HG03025 (cell line): ENCODE measurements around the gene ANKIB1.
"Not testable (repeated sequence)": the region's sequence is repeated elsewhere in the genome, so short reads cannot be mapped to it uniquely, and the experiment has no call there.

ENCODE experiments used
- ATAC-seq: cut with Tn5 transposase; IDR thresholded peaks from one replicate; pipeline ENCODE4 v1.9.1; 2021; ENCODE audit warnings: mild to moderate bottlenecking, moderate library complexity; ENCODE audit not compliant: unreplicated experiment, low FRiP score

The ANKIB1 gene

DNA sequence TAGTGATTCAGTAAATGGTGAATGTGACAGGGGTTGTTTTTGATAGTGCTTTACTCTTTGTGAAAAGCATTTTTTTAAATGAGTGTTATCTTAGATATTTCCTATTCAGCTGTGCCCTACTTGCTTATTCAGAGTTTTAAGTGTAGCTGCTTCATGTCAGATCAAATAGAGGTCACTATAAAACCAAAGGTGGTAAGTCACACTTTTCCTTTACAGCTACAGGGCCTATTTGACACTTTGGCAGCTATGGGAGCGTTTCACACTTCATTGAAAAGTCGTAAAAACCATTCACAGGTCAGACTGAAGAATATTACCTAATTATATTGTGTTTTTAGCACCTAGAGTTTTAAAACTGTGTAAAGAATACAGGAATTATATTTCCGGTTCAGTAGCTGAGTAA is 67.3 kb downstream of the ANKIB1 start:
- no peak for ATAC-seq

DNA sequence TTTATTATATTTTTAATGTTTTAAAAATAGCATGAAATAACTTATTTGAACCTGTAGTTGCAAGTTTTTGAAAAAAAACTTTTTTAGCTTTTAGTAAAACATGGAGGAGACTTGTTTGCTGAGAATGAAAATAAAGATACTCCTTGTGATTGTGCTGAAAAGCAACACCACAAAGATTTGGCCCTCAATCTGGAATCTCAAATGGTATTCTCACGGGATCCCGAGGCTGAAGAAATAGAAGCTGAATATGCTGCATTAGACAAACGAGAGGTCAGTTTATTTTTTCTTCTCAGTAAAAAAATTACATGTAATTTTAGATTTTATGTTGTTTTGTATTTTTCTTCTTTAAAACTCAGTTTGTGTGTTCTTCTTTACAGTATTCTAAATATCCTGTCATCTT is 73.5 kb downstream of the ANKIB1 start:
- ATAC-seq = no peak

DNA sequence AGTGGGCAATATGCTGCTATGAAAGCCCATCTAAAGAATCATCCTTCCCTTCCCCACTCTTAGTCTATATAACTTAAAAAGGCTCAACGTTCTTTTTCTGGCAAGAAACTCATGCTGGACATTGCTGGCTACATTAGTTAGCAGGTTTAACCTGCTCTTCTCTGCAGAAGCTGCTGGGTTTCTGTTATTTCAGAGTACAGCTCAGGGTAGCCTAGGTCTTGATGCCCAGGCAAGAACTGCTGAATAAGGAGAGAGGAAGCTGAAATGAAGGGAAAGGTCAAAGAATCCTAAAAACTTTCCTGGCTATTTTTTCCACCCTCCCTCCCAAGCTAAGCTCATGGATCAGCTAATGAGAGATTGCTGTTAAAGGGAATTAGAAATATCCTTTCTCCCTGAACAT is 79.4 kb downstream of the ANKIB1 start:
- no peak for ATAC-seq

DNA sequence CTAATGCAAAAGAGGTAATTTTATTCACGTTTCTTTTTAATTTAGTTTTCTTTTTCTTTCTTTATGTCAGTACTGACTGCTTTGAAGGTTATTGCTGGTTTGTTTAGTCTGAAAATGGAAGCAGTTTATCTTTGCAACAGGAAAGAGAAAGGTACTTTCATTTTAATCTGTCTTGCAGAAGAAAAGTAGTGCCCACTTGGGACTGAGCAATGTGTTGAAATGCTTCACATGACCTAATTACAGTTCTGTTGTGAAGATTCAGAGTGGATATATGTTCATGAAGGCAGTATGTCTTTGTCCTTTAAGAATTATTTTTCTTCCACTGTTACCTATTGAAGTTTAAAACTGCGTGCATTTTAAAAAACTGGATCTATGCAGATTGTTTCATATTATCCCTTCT is 80.1 kb downstream of the ANKIB1 start:
- no peak for ATAC-seq

DNA sequence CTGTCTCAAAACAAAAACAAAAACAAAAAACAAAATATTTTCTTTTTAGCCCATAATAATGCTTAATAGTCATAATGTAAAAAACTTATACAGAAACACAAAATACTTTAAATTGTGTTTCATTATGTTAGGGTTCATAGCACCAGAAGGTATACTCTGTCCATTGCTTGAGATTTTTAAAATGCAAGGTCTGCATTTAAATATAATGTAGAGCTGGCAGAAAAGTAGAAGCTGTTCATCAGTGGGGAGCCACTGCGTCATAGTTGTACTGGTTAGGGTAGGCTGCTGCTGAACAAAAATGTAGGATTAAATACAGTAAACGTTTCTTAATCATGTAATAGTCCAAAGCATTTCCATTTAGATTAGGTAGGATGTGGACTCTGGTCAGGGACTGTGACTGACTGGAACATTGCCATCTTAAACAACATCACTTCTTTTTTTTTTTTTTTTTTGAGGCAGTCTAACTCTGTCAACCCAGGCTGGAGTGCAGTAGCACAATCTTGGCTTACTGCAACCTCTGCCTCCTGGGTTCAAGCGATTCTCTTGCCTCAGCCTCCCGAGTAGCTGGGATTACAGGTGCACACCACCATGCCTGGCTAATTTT is 85.2 kb downstream of the ANKIB1 start:
- no peak for ATAC-seq

DNA sequence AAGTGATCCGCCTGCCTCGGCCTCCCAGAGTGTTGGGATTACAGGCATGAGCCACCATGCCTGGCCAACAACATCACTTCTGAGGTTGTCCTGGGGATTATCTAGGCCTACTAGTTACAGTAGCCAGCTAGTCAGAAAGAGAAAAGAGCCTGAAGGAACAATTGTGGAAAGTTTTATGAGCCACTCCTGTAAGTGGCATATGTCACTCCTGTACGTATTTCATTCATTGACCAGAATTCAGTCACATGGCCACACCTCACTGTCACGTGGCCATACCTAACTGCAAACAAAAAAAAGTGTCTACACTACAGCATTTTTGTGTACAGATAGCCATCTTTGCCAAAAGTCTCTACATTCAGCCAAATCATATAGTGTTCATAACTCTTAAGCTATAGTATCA is 85.7 kb downstream of the ANKIB1 start:
- ATAC-seq = no peak

DNA sequence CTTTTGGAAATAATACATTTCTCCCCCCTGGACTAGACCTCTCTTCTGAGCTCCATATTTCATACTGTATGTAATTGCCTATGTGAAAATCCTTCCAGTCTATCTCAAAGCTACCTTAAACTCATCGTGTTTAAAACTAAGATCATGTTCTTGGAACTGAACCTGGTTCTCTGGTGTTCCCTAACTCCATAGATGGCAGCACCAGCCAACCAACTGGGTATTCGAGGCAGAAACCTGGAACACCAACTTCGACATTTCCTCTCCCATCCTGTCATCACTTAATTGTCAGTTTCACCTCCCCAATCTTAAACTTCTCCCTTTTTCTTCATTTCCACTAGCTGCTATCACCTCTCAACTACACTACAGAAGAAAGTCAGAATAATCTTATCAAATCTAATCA is 87.0 kb downstream of the ANKIB1 start:
- no peak for ATAC-seq

DNA sequence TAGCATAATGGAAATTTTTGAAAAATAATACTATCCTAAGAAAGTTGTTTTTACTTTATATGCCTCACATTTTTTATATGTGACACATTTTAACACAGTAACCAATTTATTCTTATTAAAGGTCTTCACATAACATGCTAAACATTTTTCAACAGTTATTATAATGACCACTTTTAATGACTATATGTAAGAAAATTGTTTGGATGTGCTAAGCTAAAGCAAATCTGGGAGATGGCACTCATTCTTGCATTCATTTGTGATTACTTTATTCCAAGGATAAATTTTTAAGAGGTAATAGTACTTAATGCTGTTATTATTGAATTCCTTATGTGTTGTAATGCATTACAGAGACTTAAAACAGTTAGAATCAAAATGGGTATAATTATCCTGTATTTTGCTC is 88.1 kb downstream of the ANKIB1 start:
- ATAC-seq = no peak

DNA sequence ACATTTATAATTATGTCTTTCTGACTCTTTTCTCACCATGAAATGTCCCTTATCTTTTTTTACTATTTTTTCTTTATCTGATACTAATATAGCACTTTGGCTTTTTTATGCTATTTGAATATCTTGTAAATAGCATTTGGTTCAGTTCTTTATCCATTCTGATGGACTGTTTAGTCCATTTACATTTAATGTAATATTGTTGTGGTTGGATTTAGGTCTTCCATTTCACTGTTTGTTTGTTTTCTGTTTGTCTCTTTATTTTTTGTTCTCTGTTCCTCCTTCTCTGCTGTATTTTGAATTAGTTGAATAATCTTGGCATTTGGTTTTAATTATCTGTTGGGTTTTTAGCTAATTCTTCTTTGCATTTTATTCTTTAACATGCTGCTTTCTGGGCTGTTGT is 89.8 kb downstream of the ANKIB1 start:
- ATAC-seq = no peak

DNA sequence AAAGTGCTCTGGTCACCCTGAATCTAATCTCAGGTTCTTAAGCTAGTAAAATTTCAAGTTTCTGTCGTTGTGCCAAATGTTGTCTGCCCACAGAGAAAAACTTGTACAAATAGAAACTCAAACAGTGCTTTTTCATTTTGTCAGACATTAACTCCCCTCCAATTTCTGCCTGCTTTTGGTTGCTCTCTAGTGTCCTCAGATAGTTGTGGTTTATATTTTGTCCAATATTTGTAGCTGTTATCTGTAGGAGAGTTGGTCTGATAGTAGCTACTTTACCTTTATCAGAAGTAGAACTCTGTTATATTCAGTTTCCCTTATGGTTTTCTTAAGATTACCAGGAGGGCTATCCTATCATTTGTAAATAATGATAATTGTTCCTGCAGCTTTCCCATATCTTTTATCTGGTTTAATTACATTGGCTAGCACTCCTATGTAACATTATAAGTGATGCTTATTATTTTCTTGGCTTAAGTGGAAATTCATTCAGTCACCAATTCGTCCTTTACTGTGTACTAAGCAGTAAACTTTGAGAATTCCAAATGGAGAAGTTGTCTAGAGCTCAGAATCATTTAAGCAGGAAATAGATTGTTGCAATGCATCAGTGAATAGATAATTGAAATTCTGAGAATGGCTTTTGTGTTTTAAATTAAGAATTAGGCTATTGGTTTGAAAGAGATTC is 91.0 kb downstream of the ANKIB1 start:
- no peak for ATAC-seq

DNA sequence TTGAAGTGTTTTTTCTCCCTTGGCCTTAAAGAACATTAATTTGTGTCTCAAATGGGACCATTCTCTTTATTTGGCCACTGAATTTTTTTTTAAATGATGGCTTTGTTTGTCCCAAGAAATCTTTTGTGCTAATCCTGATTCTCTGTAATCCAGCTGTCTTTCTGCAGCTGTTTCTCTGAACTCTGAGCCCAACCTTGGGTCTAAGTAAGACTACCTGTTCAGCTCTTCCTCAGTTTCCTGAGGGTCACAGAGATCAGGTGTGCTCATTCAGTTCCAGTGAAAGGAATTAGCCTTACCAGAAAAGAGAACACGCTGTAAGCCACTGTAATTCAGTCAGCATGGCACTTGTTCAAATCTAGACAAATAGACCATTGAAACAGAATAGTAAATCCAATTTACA is 94.2 kb downstream of the ANKIB1 start:
- no peak for ATAC-seq

DNA sequence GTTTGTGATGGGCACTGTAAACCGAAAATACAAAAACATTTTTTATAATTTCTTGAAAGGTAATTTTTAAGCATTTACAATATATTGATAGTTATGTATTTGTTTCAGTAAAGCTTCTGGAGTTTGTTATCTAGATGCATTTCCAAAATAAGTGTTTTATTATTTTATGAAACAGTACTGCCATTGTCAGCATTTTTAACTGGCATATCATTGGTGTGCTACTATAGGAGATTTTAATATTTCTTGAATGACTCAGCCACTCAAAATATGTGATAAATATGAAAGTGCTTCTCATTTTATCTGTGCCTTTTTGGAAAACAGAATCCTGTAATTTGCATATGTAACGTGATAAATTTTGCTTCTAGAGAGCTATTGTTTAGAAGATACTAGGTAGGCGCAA is 97.9 kb downstream of the ANKIB1 start:
- no peak for ATAC-seq

DNA sequence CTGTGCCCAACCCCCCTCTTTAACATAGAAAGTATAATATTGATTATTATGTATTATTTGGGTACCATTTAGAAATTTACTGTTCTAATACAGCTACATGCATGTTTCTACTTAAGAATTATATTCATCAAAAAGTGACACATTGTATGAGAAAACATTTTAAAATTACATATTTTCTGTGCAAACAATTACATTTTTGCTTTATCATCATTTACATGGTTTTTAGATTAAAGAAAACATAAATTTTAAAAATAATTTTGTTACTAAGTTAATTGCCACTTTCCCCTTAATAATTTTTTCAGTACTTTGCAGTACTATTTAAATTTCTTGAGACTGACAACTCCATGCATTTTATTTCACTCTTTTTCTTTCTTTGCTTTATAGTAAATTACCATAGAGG is 106.2 kb downstream of the ANKIB1 start:
- no peak for ATAC-seq

DNA sequence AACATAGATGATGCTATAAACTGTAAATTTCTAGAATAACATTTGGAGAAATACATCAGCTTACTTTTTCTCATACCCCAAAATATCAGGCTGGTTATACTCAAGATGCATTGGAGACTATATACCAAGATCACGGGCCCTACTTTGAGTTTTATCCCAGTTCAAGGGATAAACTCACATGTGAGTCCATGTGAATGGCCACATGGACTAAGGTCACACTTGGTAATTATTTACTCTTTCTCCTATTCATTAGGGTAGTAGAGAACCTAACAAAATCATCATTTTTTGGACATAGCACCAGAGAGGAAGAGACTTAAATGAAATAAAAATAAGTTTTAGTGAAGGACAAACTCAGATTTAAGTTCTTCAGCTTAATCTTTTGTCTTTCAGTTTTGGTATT is 108.4 kb downstream of the ANKIB1 start:
- no peak for ATAC-seq

DNA sequence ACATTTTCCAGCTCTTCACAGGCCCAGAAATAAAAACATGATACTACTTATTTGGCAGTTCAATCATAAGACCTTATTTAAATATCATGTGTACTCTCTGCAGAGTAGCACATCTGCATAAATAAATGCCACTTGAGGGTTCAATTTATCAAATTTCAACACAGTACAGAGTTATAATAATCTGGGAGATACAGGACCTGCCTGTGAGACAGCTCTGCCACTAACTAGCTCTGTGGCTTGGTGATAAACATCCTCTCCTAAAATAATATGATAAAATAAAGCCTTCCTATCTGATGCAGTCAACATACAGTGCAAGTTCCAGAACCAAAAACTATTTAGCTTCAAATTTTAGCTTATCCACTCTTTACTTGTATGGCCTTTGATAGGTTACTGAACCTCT is 110.6 kb downstream of the ANKIB1 start:
- no peak for ATAC-seq

DNA sequence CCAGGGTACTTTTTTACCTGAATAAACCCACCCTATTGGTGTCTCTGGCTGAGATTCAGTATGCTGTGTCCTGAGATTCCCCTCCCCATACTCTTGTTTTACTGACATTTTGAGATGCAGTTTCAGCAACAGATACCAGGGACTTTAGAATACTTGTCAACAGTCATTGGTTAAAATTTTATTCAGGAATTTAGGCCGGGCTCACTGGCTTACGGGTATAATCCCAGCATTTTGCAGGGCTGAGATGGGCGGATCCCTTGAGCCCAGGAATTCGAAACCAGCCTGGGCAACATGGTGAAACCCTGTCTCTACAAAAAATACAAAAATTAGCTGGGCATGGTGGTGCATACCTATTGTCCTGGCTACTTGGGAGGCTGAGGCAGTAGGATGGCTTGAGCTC is 111.5 kb downstream of the ANKIB1 start:
- no peak for ATAC-seq

DNA sequence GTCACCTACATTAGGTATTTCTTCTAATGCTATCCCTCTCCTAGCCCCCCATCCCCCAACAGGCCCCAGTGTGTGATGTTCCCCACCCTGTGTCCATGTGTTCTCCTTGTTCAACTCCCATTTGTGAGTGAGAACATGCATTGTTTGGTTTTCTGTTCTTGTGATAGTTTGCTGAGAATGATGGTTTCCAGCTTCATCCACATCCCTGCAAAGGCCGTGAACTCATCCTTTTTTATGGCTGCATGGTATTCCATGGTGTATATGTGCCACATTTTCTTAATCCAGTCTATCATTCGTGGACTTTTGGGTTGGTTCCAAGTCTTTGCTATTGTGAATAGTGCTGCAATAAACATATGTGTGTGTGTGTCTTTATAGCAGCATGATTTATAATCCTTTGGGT is 113.4 kb downstream of the ANKIB1 start:
- ATAC-seq = not testable (repeated sequence)

DNA sequence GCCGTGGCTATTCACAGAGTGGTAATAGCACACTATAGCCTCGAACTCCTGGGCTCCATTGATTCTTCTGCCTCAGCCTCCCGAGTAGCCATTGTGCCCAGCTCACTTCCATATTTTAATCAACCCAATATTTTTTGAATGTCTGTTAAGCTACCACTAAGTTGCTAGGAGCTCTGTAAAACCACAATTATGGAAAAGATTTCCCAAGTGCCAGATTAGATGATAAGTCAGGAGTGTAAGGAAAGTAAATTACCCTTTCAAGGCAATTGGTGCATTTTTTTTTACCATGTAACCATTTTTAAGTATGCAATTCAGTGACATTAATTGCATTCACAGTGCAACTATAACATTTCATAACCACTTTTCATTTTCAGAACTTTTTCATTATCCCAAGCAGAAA is 114.0 kb downstream of the ANKIB1 start:
- no peak for ATAC-seq

DNA sequence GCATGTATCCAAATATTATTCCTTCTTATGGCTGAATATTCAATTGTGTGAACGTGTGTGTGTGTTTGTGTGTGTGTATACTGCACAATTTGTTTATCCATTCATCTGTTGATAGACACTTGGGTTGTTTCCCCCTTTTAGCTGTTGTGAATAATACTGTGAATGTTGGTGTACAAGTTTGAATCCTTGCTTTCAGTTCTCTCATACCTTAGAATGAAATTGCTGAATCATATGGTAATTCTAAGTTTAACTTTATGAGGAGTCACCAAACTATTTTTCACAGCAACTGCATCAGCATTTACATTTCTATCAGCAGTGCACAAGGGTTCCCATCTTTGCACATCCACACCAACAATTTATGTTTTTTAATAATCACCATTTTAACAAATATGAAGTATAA is 114.6 kb downstream of the ANKIB1 start:
- ATAC-seq = no peak

DNA sequence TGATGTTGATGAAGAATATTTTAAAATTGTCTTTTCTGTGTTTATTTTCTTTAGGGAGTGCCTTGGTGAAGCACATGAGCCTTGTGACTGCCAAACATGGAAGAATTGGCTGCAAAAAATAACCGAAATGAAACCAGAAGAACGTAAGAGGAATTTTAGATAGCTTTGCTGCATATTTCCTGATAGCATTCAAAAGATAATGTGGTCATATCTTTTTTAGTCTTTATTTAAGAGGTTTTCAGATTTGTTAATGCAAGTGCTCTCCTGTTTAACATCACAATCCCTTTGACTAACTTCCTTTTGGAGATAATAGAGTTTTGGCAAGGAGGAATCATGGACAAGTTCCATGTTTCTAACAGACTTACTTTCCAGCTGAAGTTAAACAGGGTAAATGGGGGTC is 116.4 kb downstream of the ANKIB1 start:
- ATAC-seq = no peak

DNA sequence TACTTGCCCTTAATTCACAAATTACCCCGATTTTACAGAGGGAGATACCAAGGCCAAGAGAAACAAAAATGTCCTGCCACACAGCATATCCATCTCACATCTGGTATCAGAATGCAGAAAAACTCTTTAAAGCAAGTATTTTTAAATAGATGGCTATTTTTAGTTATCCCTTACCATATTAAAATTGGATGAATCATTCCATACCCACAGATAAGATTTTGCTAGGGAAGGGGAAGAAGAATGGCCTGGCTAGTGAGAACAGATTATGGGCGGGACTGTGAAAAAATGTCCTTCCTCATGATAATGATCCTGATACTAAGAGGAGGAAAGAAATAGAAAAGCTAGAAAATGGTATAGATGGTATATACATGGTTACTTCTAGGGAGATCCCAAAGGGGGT is 121.0 kb downstream of the ANKIB1 start:
- no peak for ATAC-seq

DNA sequence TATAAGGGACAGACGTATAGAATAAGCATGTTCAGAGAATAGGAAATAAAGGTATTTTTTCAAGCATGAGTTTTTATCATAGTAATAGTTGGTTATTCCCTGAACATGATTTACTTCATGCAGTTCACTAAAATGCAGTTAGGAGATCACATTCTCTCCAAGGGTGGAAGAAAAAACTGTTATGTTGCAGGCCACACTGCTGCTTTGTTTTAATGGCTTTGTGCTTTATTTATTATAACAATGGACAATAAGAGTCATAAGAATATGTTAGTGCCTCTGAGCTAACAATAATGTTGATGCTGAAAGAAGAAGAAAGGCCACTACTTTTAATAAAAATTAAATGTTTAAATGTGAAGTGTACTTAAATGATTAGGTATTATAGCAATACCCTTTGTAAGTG is 123.0 kb downstream of the ANKIB1 start:
- no peak for ATAC-seq

DNA sequence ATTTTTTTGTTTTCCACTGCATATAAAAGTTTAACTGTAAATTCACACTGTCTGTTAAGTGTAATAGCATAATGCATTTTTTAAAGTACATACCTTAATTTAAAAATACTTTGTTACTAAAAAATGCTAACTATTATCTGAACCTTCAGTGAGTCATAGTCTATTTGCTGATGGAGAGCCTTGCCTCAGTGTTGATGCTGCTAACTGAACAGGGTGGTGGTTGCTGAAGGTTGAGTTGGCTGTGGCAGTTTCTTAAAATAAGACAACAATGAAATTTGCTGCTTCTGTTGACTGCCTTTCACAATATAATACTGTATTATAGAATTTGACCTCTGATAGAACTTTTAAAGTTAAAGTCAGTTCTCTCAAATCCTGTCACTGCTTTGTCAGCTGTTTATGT is 129.2 kb downstream of the ANKIB1 start:
- ATAC-seq = no peak
